Measurements from ENCODE around the gene CAMTA1. TPM values are rescaled to one million over a fixed set of nuclear protein-coding genes. Genes with fewer than 3 reads are reported as not detected.

The CAMTA1 gene
- total RNA-seq, 1 donor from 2014 or later = 109 TPM

- DNase-seq (ENCODE audit: low read depth, low spot score) = no peak
- peak overlapping the region; percentile 54 for H3K27ac Mint-ChIP-seq (ENCODE audit: unreplicated experiment)
Measured at GRCh38 chr1:7292714-7293419, 507.6 kb downstream of the CAMTA1 start.

GRCh38 chr1:7293702-7294629 lies 508.7 kb downstream of the CAMTA1 start:
- no peak overlapping the region for H3K27ac Mint-ChIP-seq (ENCODE audit: unreplicated experiment)
- H3K4me3 Mint-ChIP-seq = no peak overlapping the region
- H3K36me3 Mint-ChIP-seq (ENCODE audit: low read depth) = peaks cover 4% of the 10 kb centered on the region
- peaks cover 6% of the 10 kb centered on the region for H3K4me1 Mint-ChIP-seq
- TF ChIP-seq CTCF (conservative IDR thresholded peaks at IDR 0.05) = no peak
- peaks cover 7% of the 10 kb centered on the region for H3K27me3 Mint-ChIP-seq (ENCODE audit: low read depth)
- peaks cover 8% of the 10 kb centered on the region for H3K9me3 Mint-ChIP-seq
- DNase-seq (ENCODE audit: low read depth, low spot score) = no peak

More at GRCh38 chr1:7292714-7293419, 507.6 kb downstream of the CAMTA1 start:
- peaks cover 8% of the 10 kb centered on the region for H3K9me3 Mint-ChIP-seq
- H3K36me3 Mint-ChIP-seq (ENCODE audit: low read depth) = peaks cover 4% of the 10 kb centered on the region
- H3K4me3 Mint-ChIP-seq = no peak overlapping the region
- peaks cover 4% of the 10 kb centered on the region for H3K27me3 Mint-ChIP-seq (ENCODE audit: low read depth)
- TF ChIP-seq CTCF (conservative IDR thresholded peaks at IDR 0.05) = no peak
- H3K4me1 Mint-ChIP-seq = peaks cover 6% of the 10 kb centered on the region

GRCh38 chr1:7294636-7295035 lies 509.4 kb downstream of the CAMTA1 start:
- Mint-ChIP-seq H3K4me3 (no peak overlapping the region), H3K36me3 (ENCODE audit: low read depth) (peaks cover 4% of the 10 kb centered on the region), H3K9me3 (peaks cover 8% of the 10 kb centered on the region), H3K4me1 (peaks cover 11% of the 10 kb centered on the region), H3K27me3 (ENCODE audit: low read depth) (peaks cover 11% of the 10 kb centered on the region), H3K27ac (ENCODE audit: unreplicated experiment) (peak overlapping the region; percentile 94)
- no peak for DNase-seq (ENCODE audit: low read depth, low spot score)
- TF ChIP-seq CTCF (conservative IDR thresholded peaks at IDR 0.05) = no peak

GRCh38 chr1:7295946-7296345 lies 510.7 kb downstream of the CAMTA1 start:
- no peak for TF ChIP-seq CTCF (conservative IDR thresholded peaks at IDR 0.05)
- H3K27ac Mint-ChIP-seq (ENCODE audit: unreplicated experiment) = no peak overlapping the region

GRCh38 chr1:7296968-7297367 lies 511.7 kb downstream of the CAMTA1 start:
- peaks cover 28% of the 10 kb centered on the region for H3K4me1 Mint-ChIP-seq
- peaks cover 15% of the 10 kb centered on the region for H3K27me3 Mint-ChIP-seq (ENCODE audit: low read depth)
- no peak for TF ChIP-seq CTCF (conservative IDR thresholded peaks at IDR 0.05)
- DNase-seq (ENCODE audit: low read depth, low spot score) = no peak
- H3K9me3 Mint-ChIP-seq = peaks cover 8% of the 10 kb centered on the region
- H3K36me3 Mint-ChIP-seq (ENCODE audit: low read depth) = peaks cover 4% of the 10 kb centered on the region
- H3K4me3 Mint-ChIP-seq = no peak overlapping the region
- no peak overlapping the region for H3K27ac Mint-ChIP-seq (ENCODE audit: unreplicated experiment)

More at GRCh38 chr1:7295946-7296345, 510.7 kb downstream of the CAMTA1 start:
- no peak overlapping the region for H3K4me3 Mint-ChIP-seq
- H3K36me3 Mint-ChIP-seq (ENCODE audit: low read depth) = peaks cover 4% of the 10 kb centered on the region
- DNase-seq (ENCODE audit: low read depth, low spot score) = no peak
- H3K27me3 Mint-ChIP-seq (ENCODE audit: low read depth) = peaks cover 15% of the 10 kb centered on the region
- peaks cover 21% of the 10 kb centered on the region for H3K4me1 Mint-ChIP-seq
- H3K9me3 Mint-ChIP-seq = peaks cover 8% of the 10 kb centered on the region

Data from neural crest cell (in vitro differentiated cells).